NB4 (cell line): ENCODE data around the gene TAS2R3.
A peak's percentile ranks its signal among the peaks of the same experiment; 100 is the strongest.

Experiments
- DNase-seq: peaks from one replicate; pipeline ENCODE4 v3.0.0; 2010; ENCODE audit warnings: low read depth
- H3K4me3 ChIP-seq: one replicate; pipeline ENCODE4 v1.5.1; 2011; ENCODE audit warnings: mild to moderate bottlenecking, low read depth, low read length, moderate library complexity
- CTCF ChIP-seq: IDR thresholded peaks from one replicate; pipeline ENCODE4 v1.5.1; 2012; ENCODE audit warnings: low read depth, low read length
- MAX ChIP-seq: IDR thresholded peaks from 2 replicates; pipeline ENCODE4 v1.6.1; 2011; ENCODE audit warnings: low read depth, low read length
- MYC ChIP-seq: IDR thresholded peaks from 2 replicates; pipeline ENCODE4 v1.6.1; 2011; ENCODE audit warnings: low read depth, low read length
- POLR2A ChIP-seq: IDR thresholded peaks from 2 replicates; pipeline ENCODE4 v1.6.1; 2011; ENCODE audit warnings: mild to moderate bottlenecking; ENCODE audit not compliant: insufficient read length; ENCODE audit errors: extremely low read depth

The TAS2R3 gene

GRCh38 chr7:141722529-141722928 lies 41.4 kb upstream of the TAS2R3 start:
- DNase-seq: no peak
- no peak for TF ChIP-seq MYC
- no peak for TF ChIP-seq MAX
- no peak for TF ChIP-seq CTCF
- TF ChIP-seq POLR2A: no peak
- no peak overlapping the region for H3K4me3 ChIP-seq

- no peak for TF ChIP-seq MYC
- no peak for TF ChIP-seq CTCF
- TF ChIP-seq POLR2A: no peak
- TF ChIP-seq MAX: no peak
- no peak overlapping the region for H3K4me3 ChIP-seq
- no peak for DNase-seq
Measured at GRCh38 chr7:141729020-141729419, 34.9 kb upstream of the TAS2R3 start.

GRCh38 chr7:141731476-141732149 lies 32.3 kb upstream of the TAS2R3 start:
- DNase-seq: no peak
- TF ChIP-seq CTCF: no peak

GRCh38 chr7:141737118-141737835 lies 26.6 kb upstream of the TAS2R3 start:
- peak; percentile 69 for DNase-seq
- peak overlapping the region; percentile 97 for H3K4me3 ChIP-seq
- TF ChIP-seq CTCF (no peak), MAX (peak; percentile 35; the same call in 1 of the 2 replicates), MYC (peak; percentile 42; the same call in 1 of the 2 replicates), POLR2A (no peak)

More at GRCh38 chr7:141731476-141732149, 32.3 kb upstream of the TAS2R3 start:
- H3K4me3 ChIP-seq: no peak overlapping the region

- peak; percentile 99 for DNase-seq
- TF ChIP-seq POLR2A: peak; percentile 96
- peak; percentile 94 for TF ChIP-seq MAX
- peak; percentile 98 for TF ChIP-seq MYC
- TF ChIP-seq CTCF: peak; percentile 98
- peak within 1 kb of the TSS; percentile 97 for H3K4me3 ChIP-seq
Measured at GRCh38 chr7:141737836-141738591, 25.9 kb upstream of the TAS2R3 start, which contains the start of gene SSBP1. TSS of gene SSBP1 (plus strand) at chr7:141738358. CDS start at chr7:141739167, 809 bp downstream.
